ENCODE results near the gene SNX27.
"Not testable (repeated sequence)": the region's sequence is repeated elsewhere in the genome, so short reads cannot be mapped to it uniquely, and the experiment has no call there.

SNX27 gene

GRCh38 chr1:151629278-151629677, 17.4 kb downstream of the SNX27 start:
- no peak overlapping the region for H3K4me3 ChIP-seq (ENCODE audit: control insufficient read depth in 1 of 7, extremely low read depth in 1 of 7, insufficient read depth in 4 of 7, low read depth in 2 of 7, low read length in 6 of 7)
- no peak for DNase-seq
- H3K36me3 ChIP-seq (ENCODE audit: control insufficient read depth in 4 of 4, insufficient read depth in 4 of 4, low read length in 3 of 4) = no peaks in the 10 kb centered on the region
- H3K27me3 ChIP-seq (replicated peaks in 2 of 5; ENCODE audit: control insufficient read depth in 4 of 5, insufficient read depth in 5 of 5, low read length in 4 of 5) = no peaks in the 10 kb centered on the region
- H3K4me1 ChIP-seq (ENCODE audit: control extremely low read depth in 1 of 4, control insufficient read depth in 4 of 4, insufficient read depth in 4 of 4, low read length in 3 of 4) = no peaks in the 10 kb centered on the region
- no CpG with 5 or more reads among the region's 9 CpGs for WGBS (ENCODE audit: insufficient coverage)
- H3K9me3 ChIP-seq (ENCODE audit: control extremely low read depth in 1 of 5, control insufficient read depth in 4 of 5, insufficient read depth in 2 of 5, low read depth in 1 of 5, low read length in 4 of 5) = no peaks in the 10 kb centered on the region
- POLR2A ChIA-PET = no interaction called here
- no peak overlapping the region for H3K27ac ChIP-seq (ENCODE audit: insufficient read depth in 1 of 2, low read depth in 1 of 2, low read length in 2 of 2, poor library complexity in 1 of 2, severe bottlenecking in 2 of 2)
- CTCF ChIA-PET = interaction anchor here (0.9 to 1.4 kb wide), 2 partner anchors 9 to 35 kb away, joined by 3 to 4 read pairs; no protein-coding TSS in a partner anchor

- no peak for DNase-seq
- no CpG with 5 or more reads among the region's 2 CpGs for WGBS (ENCODE audit: insufficient coverage)
- Histone ChIP-seq H3K36me3 (ENCODE audit: control insufficient read depth in 4 of 4, insufficient read depth in 4 of 4, low read length in 3 of 4) (peaks cover 0 to 6% (median under 1%) of the 10 kb centered on the region in 4 experiments), H3K4me3 (ENCODE audit: control insufficient read depth in 1 of 7, extremely low read depth in 1 of 7, insufficient read depth in 4 of 7, low read depth in 2 of 7, low read length in 6 of 7) (no peak overlapping the region), H3K27ac (ENCODE audit: insufficient read depth in 1 of 2, low read depth in 1 of 2, low read length in 2 of 2, poor library complexity in 1 of 2, severe bottlenecking in 2 of 2) (no peak overlapping the region), H3K9me3 (ENCODE audit: control extremely low read depth in 1 of 5, control insufficient read depth in 4 of 5, insufficient read depth in 2 of 5, low read depth in 1 of 5, low read length in 4 of 5) (no peaks in the 10 kb centered on the region), H3K27me3 (replicated peaks in 2 of 5; ENCODE audit: control insufficient read depth in 4 of 5, insufficient read depth in 5 of 5, low read length in 4 of 5) (no peaks in the 10 kb centered on the region), H3K4me1 (ENCODE audit: control extremely low read depth in 1 of 4, control insufficient read depth in 4 of 4, insufficient read depth in 4 of 4, low read length in 3 of 4) (peaks cover 0 to 3% (median 0%) of the 10 kb centered on the region in 4 experiments)
- ChIA-PET POLR2A (no interaction called here), CTCF (interaction anchor here (0.9 to 1.4 kb wide), 2 partner anchors 17 to 42 kb away, joined by 3 read pairs; no protein-coding TSS in a partner anchor)
Observed at GRCh38 chr1:151635479-151636072, 23.7 kb downstream of the SNX27 start.

- peaks cover 0 to 3% (median 0%) of the 10 kb centered on the region in 4 experiments for H3K4me1 ChIP-seq (ENCODE audit: control extremely low read depth in 1 of 4, control insufficient read depth in 4 of 4, insufficient read depth in 4 of 4, low read length in 3 of 4)
- no CpG with 5 or more reads among the region's 2 CpGs for WGBS (ENCODE audit: insufficient coverage)
- CTCF ChIA-PET = interaction anchor here (1.4 kb wide), 1 partner anchor 45 kb away, joined by 3 read pairs; no protein-coding TSS in a partner anchor
- POLR2A ChIA-PET = no interaction called here
- no peak for DNase-seq
- H3K27ac ChIP-seq (ENCODE audit: insufficient read depth in 1 of 2, low read depth in 1 of 2, low read length in 2 of 2, poor library complexity in 1 of 2, severe bottlenecking in 2 of 2) = no peak overlapping the region
- H3K36me3 ChIP-seq (ENCODE audit: control insufficient read depth in 4 of 4, insufficient read depth in 4 of 4, low read length in 3 of 4) = peaks cover 0 to 6% (median 1%) of the 10 kb centered on the region in 4 experiments
- H3K4me3 ChIP-seq (ENCODE audit: control insufficient read depth in 1 of 7, extremely low read depth in 1 of 7, insufficient read depth in 4 of 7, low read depth in 2 of 7, low read length in 6 of 7) = no peak overlapping the region
- H3K9me3 ChIP-seq (ENCODE audit: control extremely low read depth in 1 of 5, control insufficient read depth in 4 of 5, insufficient read depth in 2 of 5, low read depth in 1 of 5, low read length in 4 of 5) = no peaks in the 10 kb centered on the region
- no peaks in the 10 kb centered on the region for H3K27me3 ChIP-seq (replicated peaks in 2 of 5; ENCODE audit: control insufficient read depth in 4 of 5, insufficient read depth in 5 of 5, low read length in 4 of 5)
Observed at GRCh38 chr1:151638074-151638775, 26.4 kb downstream of the SNX27 start.

GRCh38 chr1:151638812-151639211, 27.0 kb downstream of the SNX27 start:
- Histone ChIP-seq H3K4me1 (ENCODE audit: control extremely low read depth in 1 of 4, control insufficient read depth in 4 of 4, insufficient read depth in 4 of 4, low read length in 3 of 4) (peaks cover 0 to 3% (median 0%) of the 10 kb centered on the region in 4 experiments), H3K27me3 (replicated peaks in 2 of 5; ENCODE audit: control insufficient read depth in 4 of 5, insufficient read depth in 5 of 5, low read length in 4 of 5) (no peaks in the 10 kb centered on the region), H3K9me3 (ENCODE audit: control extremely low read depth in 1 of 5, control insufficient read depth in 4 of 5, insufficient read depth in 2 of 5, low read depth in 1 of 5, low read length in 4 of 5) (no peaks in the 10 kb centered on the region), H3K4me3 (ENCODE audit: control insufficient read depth in 1 of 7, extremely low read depth in 1 of 7, insufficient read depth in 4 of 7, low read depth in 2 of 7, low read length in 6 of 7) (no peak overlapping the region), H3K36me3 (ENCODE audit: control insufficient read depth in 4 of 4, insufficient read depth in 4 of 4, low read length in 3 of 4) (peaks cover 0 to 6% (median 1%) of the 10 kb centered on the region in 4 experiments), H3K27ac (ENCODE audit: insufficient read depth in 1 of 2, low read depth in 1 of 2, low read length in 2 of 2, poor library complexity in 1 of 2, severe bottlenecking in 2 of 2) (no peak overlapping the region)
- POLR2A ChIA-PET = no interaction called here
- DNase-seq = no peak
- CTCF ChIA-PET = interaction anchor here (1.4 kb wide), 1 partner anchor 45 kb away, joined by 3 read pairs; no protein-coding TSS in a partner anchor
- WGBS (ENCODE audit: insufficient coverage) = no CpG with 5 or more reads among the region's 9 CpGs

DNA sequence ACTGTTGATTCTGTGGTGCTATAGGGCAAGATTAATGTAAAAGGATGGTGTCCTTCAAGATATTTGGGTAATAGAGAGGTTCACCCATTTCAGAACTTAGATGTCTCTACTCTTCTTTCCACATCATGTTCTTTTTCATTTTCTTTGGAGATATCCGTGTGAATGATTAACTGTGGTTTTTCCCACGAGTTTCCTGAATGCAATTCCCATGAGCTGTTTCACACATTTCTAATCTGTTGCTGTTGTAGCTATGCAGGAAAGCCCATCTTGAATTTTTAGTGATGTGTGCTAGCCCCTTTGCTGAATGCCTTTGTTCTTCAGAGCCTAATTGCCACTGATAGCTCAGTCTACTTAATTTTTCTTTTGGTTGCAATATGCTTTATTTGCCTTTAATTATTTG, 27.6 kb downstream of the SNX27 start:
- DNase-seq = no peak
- 58% methylated on average over 2 of the region's 2 CpGs for WGBS (ENCODE audit: insufficient coverage)
- no peaks in the 10 kb centered on the region for H3K9me3 ChIP-seq (ENCODE audit: control extremely low read depth in 1 of 5, control insufficient read depth in 4 of 5, insufficient read depth in 2 of 5, low read depth in 1 of 5, low read length in 4 of 5)

GRCh38 chr1:151641229-151641628, 29.4 kb downstream of the SNX27 start:
- no CpG with 5 or more reads among the region's 1 CpG for WGBS (ENCODE audit: insufficient coverage)
- DNase-seq = no peak
- Histone ChIP-seq H3K27ac (ENCODE audit: insufficient read depth in 1 of 2, low read depth in 1 of 2, low read length in 2 of 2, poor library complexity in 1 of 2, severe bottlenecking in 2 of 2) (no peak overlapping the region), H3K4me1 (ENCODE audit: control extremely low read depth in 1 of 4, control insufficient read depth in 4 of 4, insufficient read depth in 4 of 4, low read length in 3 of 4) (peaks cover 0 to 3% (median 0%) of the 10 kb centered on the region in 4 experiments), H3K9me3 (ENCODE audit: control extremely low read depth in 1 of 5, control insufficient read depth in 4 of 5, insufficient read depth in 2 of 5, low read depth in 1 of 5, low read length in 4 of 5) (peaks cover 2 to 7% (median 4%) of the 10 kb centered on the region in 5 experiments), H3K36me3 (ENCODE audit: control insufficient read depth in 4 of 4, insufficient read depth in 4 of 4, low read length in 3 of 4) (peaks cover 0 to 11% (median 3%) of the 10 kb centered on the region in 4 experiments), H3K27me3 (replicated peaks in 2 of 5; ENCODE audit: control insufficient read depth in 4 of 5, insufficient read depth in 5 of 5, low read length in 4 of 5) (no peaks in the 10 kb centered on the region), H3K4me3 (ENCODE audit: control insufficient read depth in 1 of 7, extremely low read depth in 1 of 7, insufficient read depth in 4 of 7, low read depth in 2 of 7, low read length in 6 of 7) (no peak overlapping the region)
- CTCF ChIA-PET = no interaction called here
- POLR2A ChIA-PET = no interaction called here

More for the DNA sequence above, 27.6 kb downstream of the SNX27 start:
- CTCF ChIA-PET = no interaction called here
- Histone ChIP-seq H3K4me1 (ENCODE audit: control extremely low read depth in 1 of 4, control insufficient read depth in 4 of 4, insufficient read depth in 4 of 4, low read length in 3 of 4) (peaks cover 0 to 3% (median 0%) of the 10 kb centered on the region in 4 experiments), H3K27ac (ENCODE audit: insufficient read depth in 1 of 2, low read depth in 1 of 2, low read length in 2 of 2, poor library complexity in 1 of 2, severe bottlenecking in 2 of 2) (no peak overlapping the region), H3K36me3 (ENCODE audit: control insufficient read depth in 4 of 4, insufficient read depth in 4 of 4, low read length in 3 of 4) (peaks cover 0 to 6% (median 2%) of the 10 kb centered on the region in 4 experiments), H3K27me3 (replicated peaks in 2 of 5; ENCODE audit: control insufficient read depth in 4 of 5, insufficient read depth in 5 of 5, low read length in 4 of 5) (no peaks in the 10 kb centered on the region), H3K4me3 (ENCODE audit: control insufficient read depth in 1 of 7, extremely low read depth in 1 of 7, insufficient read depth in 4 of 7, low read depth in 2 of 7, low read length in 6 of 7) (no peak overlapping the region)
- POLR2A ChIA-PET = no interaction called here

DNA sequence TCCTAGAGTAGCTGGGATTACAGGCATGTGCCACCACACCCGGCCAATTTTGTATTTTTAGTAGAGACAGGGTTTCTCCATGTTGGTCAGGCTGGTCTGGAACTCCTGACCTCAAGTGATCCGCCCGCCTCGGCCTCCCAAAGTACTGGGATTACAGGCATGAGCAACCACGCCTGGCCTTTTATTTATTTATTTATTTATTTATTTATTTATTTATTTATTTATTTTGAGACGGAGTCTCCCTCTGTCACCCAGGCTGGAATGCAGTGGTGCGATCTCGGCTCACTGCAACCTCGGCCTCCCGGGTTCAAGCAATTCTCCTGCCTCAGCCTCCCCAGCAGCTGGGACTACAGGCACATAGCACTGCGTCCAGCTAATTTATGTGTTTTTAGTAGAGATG, 31.2 kb downstream of the SNX27 start:
- peaks cover 0 to 18% (median 5%) of the 10 kb centered on the region in 4 experiments for H3K36me3 ChIP-seq (ENCODE audit: control insufficient read depth in 4 of 4, insufficient read depth in 4 of 4, low read length in 3 of 4)
- CTCF ChIA-PET; H3K27me3 ChIP-seq (replicated peaks in 2 of 5; ENCODE audit: control insufficient read depth in 4 of 5, insufficient read depth in 5 of 5, low read length in 4 of 5); POLR2A ChIA-PET; DNase-seq; H3K9me3 ChIP-seq (ENCODE audit: control extremely low read depth in 1 of 5, control insufficient read depth in 4 of 5, insufficient read depth in 2 of 5, low read depth in 1 of 5, low read length in 4 of 5); H3K27ac ChIP-seq (ENCODE audit: insufficient read depth in 1 of 2, low read depth in 1 of 2, low read length in 2 of 2, poor library complexity in 1 of 2, severe bottlenecking in 2 of 2); H3K4me1 ChIP-seq (ENCODE audit: control extremely low read depth in 1 of 4, control insufficient read depth in 4 of 4, insufficient read depth in 4 of 4, low read length in 3 of 4); H3K4me3 ChIP-seq (ENCODE audit: control insufficient read depth in 1 of 7, extremely low read depth in 1 of 7, insufficient read depth in 4 of 7, low read depth in 2 of 7, low read length in 6 of 7): not testable (repeated sequence)
- WGBS (ENCODE audit: insufficient coverage) = 96% methylated on average over 4 of the region's 11 CpGs

Data from common myeloid progenitor, CD34-positive (primary cell).